ENCODE measurements around the gene NUDC. TPM values are rescaled to one million over a fixed set of nuclear protein-coding genes. Genes with fewer than 3 reads are reported as not detected.
A peak's percentile ranks its signal among the peaks of the same experiment; 100 is the strongest.

The NUDC gene
- total and polyA plus RNA-seq, 2 of the 13 experiments (the other 11 are each of a cell fraction or from before 2014, with no cell fraction given), result 34.7 to 104 TPM

GRCh38 chr1:26970810-26971209 is 49.3 kb downstream of the NUDC start (continued):
- TF ChIP-seq ZNF280B (CRISPR knock-in tag; IDR thresholded peaks at IDR 0.05; ENCODE audit: borderline replicate concordance), result no peak
- TF ChIP-seq CC2D1A (CRISPR knock-in tag; IDR thresholded peaks at IDR 0.05), result no peak
- peak; percentile 17; the same call in 1 of the 2 replicates for TF ChIP-seq ZMYM3 (CRISPR knock-in tag; IDR thresholded peaks at IDR 0.05)
- peak; percentile 59 for TF ChIP-seq HNF4A (CRISPR knock-in tag; IDR thresholded peaks at IDR 0.05)
- 0 out of 2 replicates have a peak, but pooled peaks have one; percentile 14 for TF ChIP-seq ZNF12 (CRISPR knock-in tag; IDR thresholded peaks at IDR 0.05)
- no peak for TF ChIP-seq EHMT2 (IDR thresholded peaks at IDR 0.05; ENCODE audit: borderline replicate concordance, low read depth, low read length)
- 0 out of 2 replicates have a peak, but pooled peaks have one; percentile 29 for TF ChIP-seq HMG20B (CRISPR knock-in tag; conservative IDR thresholded peaks at IDR 0.05)
- no peak for TF ChIP-seq SP5 (CRISPR knock-in tag; IDR thresholded peaks at IDR 0.05; ENCODE audit: borderline replicate concordance, low read depth)
- TF ChIP-seq ZNF224 (CRISPR knock-in tag; IDR thresholded peaks at IDR 0.05), result no peak
- TF ChIP-seq DMAP1 (CRISPR knock-in tag; IDR thresholded peaks at IDR 0.05), result 0 out of 2 replicates have a peak, but pooled peaks have one; percentile 30
- no peak for TF ChIP-seq ZNF230 (CRISPR knock-in tag; IDR thresholded peaks at IDR 0.05)
- no peak for TF ChIP-seq SUZ12 (IDR thresholded peaks at IDR 0.05; ENCODE audit: low read depth, low read length)
- no peak for TF ChIP-seq ZMYM4 (CRISPR knock-in tag; IDR thresholded peaks at IDR 0.05)
- TF ChIP-seq EP300 (IDR thresholded peaks at IDR 0.05; ENCODE audit: low read depth in 2 of 2, low read length in 2 of 2), result peak in 1 of 2 experiments; percentile 55; a peak in 1 of 4 replicates
- 0 out of 2 replicates have a peak, but pooled peaks have one; percentile 26 for TF ChIP-seq EP300 (CRISPR knock-in tag; IDR thresholded peaks at IDR 0.05; ENCODE audit: borderline replicate concordance)
- TF ChIP-seq EZH2 (conservative IDR thresholded peaks at IDR 0.05; ENCODE audit: low read depth, low read length), result no peak
- no peak for TF ChIP-seq ZEB1 (IDR thresholded peaks at IDR 0.05; ENCODE audit: insufficient replicate concordance, low read depth)
- 0 out of 2 replicates have a peak, but pooled peaks have one; percentile 25 for TF ChIP-seq NCOA2 (CRISPR knock-in tag; IDR thresholded peaks at IDR 0.05)
- no peak for TF ChIP-seq PRPF4 (IDR thresholded peaks at IDR 0.05; ENCODE audit: low read depth, low read length, poor library complexity, severe bottlenecking)
- no peak for TF ChIP-seq HES4 (CRISPR knock-in tag; IDR thresholded peaks at IDR 0.05; ENCODE audit: borderline replicate concordance)
- peak; percentile 51 for TF ChIP-seq RARA (CRISPR knock-in tag; IDR thresholded peaks at IDR 0.05)
- TF ChIP-seq MTF1 (CRISPR knock-in tag; IDR thresholded peaks at IDR 0.05), result no peak
- TF ChIP-seq NR2F6 (IDR thresholded peaks at IDR 0.05), result no peak
- TF ChIP-seq NR2F6 (CRISPR knock-in tag; IDR thresholded peaks at IDR 0.05), result peak; percentile 32; the same call in 1 of the 2 replicates
- TF ChIP-seq ZNF431 (CRISPR knock-in tag; IDR thresholded peaks at IDR 0.05; ENCODE audit: borderline replicate concordance, low read depth), result no peak
- TF ChIP-seq ZNF644 (CRISPR knock-in tag; IDR thresholded peaks at IDR 0.05; ENCODE audit: low read depth), result peak; percentile 86
- TF ChIP-seq ZNF552 (CRISPR knock-in tag; IDR thresholded peaks at IDR 0.05; ENCODE audit: borderline replicate concordance), result no peak
- peak; percentile 44; the same call in 1 of the 2 replicates for TF ChIP-seq TBX2 (CRISPR knock-in tag; IDR thresholded peaks at IDR 0.05; ENCODE audit: borderline replicate concordance)
- no peak for TF ChIP-seq ZNF562 (CRISPR knock-in tag; IDR thresholded peaks at IDR 0.05; ENCODE audit: borderline replicate concordance)
- peak; percentile 83 for TF ChIP-seq FOXA3 (CRISPR knock-in tag; IDR thresholded peaks at IDR 0.05)

Data from HepG2 (cell line).